ENCODE data around the gene TSPAN13.

TSPAN13 gene

DNA sequence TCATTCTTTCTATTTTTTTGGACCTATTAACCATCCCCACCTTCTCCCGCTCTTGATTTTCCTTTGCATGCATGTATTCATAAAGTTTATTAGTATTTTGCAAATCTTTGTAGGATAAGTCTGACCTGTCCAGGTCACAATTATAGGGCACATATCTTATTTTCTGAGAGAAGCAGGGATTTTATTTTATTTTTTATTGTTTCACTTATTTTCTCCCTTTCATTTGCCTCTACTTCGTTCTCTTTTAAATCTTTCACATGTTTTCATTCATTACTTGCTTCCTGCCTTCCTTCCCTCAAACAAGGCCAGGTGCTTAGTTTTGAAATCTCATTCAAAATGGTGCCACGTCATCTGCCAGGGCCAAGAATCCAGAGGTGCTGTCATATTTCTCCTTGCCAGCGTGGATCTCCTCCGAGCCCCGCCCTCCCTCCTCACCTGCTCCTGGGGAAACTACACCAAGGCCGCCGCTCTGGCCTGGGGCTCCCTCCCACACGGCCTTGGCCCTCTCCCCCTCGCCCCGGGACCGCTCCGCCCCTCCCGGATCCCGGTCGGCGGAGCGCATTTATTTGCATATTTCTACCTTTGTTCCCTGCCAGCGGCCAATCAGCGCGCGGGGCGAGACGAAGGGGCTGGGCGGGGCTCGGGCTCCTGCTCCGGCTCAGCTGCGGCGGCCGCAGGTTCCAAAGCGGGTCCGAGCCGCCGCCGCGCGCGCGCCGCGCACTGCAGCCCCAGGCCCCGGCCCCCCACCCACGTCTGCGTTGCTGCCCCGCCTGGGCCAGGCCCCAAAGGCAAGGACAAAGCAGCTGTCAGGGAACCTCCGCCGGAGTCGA lies at the start of gene TSPAN13:
Gene TSPAN13 (plus strand): TSS at position 654 of the 830 bp plus-strand sequence. CDS start 213 bp downstream, outside the sequence.
- peak; percentile 94 for DNase-seq

DNA sequence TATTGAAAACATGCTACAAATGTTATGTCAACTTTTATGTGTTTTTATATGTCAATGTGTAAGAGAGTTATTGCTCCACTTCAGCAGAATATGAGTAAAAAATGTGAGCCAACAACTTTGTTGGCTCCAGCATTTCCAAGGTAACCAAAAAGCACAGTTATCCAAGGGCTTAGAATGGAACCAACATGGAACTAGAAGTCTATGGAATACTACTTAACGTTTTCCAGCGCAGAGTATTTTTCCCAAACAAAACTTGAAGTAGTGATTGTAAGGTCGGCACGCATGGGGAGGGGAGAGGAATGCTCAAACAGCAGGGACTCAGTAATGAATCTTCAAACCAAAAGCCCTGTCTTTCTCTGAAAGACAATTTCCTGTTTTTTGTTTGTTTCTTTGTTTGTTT lies 45.0 kb upstream of the TSPAN13 start:
- no peak for DNase-seq

DNA sequence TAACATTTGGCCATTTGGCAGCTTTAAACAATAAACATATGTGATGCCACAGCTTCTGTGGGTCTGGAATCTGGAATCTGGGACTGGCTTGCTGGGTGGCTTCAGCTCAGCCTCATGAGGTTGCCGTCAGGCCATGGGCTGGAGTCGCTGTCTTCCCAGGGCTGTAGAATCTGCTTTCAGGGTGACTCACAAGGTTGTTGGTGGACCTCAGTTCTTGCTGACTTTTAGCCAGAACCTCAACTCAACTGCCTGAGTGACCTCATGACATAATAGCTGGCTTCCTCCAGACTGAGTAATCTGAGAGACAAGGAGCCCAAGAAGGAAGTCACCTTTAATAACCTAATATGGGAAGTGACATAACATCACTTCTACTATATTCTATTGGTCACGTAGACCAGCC lies 44.6 kb upstream of the TSPAN13 start:
- no peak for DNase-seq

- no peak for DNase-seq
Measured at GRCh38 chr7:16710651-16711050, 42.9 kb upstream of the TSPAN13 start.

DNA sequence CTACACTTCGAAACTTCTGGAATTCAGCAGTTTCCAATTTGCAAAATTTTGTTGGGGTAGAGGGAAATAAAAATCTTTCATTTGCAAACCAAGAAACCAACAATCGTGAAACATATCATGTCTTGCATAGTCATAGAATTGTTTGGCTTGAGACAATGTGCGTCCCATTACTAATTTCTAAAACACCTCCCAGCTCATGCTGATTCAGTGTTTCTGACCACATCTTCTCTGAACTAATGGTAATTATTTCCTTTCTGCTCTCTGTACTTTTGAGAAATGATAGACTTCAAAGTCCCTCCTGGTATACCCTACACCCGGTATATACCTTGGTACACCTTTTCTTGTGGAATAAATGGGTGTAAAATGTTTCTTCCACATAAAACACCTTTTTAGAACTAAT lies 41.8 kb upstream of the TSPAN13 start:
- DNase-seq = no peak

- no peak for DNase-seq
Measured at GRCh38 chr7:16712916-16713315, 40.6 kb upstream of the TSPAN13 start.

- DNase-seq = no peak
Measured at GRCh38 chr7:16715928-16716327, 37.6 kb upstream of the TSPAN13 start.

DNA sequence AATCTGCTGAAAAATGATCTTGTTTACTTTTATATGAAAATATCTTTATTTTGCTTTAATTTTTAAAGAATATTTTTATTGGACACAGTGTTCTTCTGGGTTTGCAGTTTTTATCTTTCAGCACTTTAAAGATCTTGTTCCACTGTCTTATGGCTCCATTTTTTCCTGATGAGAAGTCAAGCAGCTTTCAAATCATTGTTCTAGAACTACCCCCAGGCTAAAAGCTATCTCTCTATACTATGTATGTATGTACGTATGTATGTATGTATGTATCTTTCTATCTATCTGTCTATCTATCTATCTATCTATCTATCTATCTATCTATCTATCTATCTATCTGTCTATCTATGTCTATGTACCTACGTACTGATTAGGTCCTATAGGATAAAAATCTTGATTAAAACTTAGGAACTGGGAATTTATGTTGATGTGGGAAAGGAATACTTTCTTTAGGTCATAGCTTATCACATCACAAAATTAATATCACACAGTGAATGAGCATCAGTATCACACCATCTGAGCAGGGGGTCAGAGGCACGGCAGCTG lies 35.4 kb upstream of the TSPAN13 start:
- no peak for DNase-seq

DNA sequence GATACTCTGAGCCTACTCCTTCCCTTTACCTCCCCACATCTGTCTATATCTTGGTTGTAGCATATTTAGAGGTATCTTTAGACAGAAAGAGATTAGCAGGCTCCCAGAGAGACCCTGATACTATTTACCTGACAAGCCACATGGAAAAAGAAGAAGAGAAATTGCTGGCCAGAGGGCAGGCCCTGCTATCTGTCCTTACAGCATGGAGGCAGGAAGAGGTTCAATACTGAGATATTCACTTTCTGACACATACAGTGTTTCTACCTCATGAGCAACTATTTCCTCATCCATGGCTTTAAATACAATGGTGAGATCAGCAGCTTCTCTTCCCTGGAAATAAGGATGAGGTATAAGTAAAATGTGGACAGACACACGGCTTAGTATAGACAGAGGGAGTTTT lies 33.9 kb upstream of the TSPAN13 start:
- DNase-seq = no peak

- DNase-seq = no peak
Measured at GRCh38 chr7:16721541-16721940, 32.0 kb upstream of the TSPAN13 start.

DNA sequence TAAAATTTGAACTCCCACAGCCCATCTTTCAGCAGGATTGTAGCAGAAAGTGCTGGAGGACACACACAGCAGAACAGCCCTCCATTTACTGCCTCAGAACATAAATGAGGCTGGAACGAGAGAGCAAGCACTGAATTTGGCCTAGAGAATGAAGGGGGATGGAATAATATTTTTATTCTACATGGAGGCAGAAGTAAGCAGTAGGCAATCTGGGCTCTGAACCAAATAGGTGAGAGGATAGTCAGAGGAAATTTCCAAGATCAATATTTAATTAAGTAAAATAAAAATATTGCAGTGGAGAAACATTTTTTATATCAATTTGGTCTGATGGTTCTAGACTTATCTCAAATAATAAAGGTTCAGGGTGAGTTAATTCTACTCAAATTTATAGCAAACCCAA lies 29.2 kb upstream of the TSPAN13 start:
- no peak for DNase-seq

DNA sequence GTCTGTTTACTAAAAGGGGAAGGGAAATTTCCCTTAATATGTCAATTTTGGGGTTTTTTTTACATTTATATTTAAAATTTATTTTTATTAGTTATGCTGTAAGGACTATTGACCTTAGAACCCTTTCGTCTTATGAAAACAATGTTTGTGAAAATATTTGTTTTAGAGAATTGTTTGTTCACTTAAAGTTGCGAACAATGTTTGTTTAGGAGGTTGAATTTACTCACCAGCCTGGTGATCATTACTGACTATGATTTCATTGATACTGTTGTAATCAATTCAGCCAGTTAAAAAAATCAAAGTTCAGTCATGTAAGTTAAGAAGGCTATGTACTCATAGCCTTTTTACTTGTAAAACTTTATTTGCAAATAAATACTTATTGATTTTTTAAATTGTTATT lies 27.4 kb upstream of the TSPAN13 start:
- DNase-seq = no peak

DNA sequence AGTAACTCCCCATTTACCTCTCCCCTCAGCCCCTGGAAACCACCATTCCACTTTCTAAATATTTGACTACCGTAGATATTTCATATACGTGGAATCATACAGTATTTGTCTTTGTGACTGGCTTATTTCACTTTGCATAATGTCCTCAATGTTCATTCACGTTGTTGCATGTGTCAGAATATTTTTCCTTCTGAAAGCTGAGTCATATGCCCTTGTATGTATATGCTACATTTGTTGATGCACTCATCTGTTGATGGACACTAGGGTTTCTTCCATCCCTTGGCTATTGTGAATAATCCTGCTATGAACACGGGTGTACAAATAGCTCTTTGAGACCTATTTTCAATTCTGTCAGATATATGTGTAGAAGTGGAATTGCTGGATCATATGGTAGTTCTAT lies 25.8 kb upstream of the TSPAN13 start:
- no peak for DNase-seq

- no peak for DNase-seq
Measured at GRCh38 chr7:16728811-16729210, 24.7 kb upstream of the TSPAN13 start.

DNA sequence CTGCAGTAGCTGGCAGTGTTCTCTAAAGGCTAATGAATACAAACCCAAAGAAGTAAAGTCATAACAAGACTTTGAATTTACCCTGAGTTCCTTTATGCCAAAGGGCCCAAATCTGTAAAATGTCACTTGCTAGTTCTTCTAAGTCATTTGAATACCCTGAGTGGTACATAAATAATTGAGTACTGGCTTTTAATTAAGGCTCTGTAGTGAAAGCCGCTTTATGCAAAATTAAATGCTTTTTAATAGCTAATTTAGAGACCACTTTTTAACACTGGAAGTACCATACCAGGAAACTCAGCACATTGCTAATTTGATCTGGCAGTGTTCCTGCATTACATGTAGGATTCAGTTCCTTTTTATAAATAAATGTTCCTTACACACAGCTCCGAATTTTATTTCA lies 24.0 kb upstream of the TSPAN13 start:
- DNase-seq = no peak

- DNase-seq = no peak
Measured at GRCh38 chr7:16730937-16731336, 22.6 kb upstream of the TSPAN13 start.

DNA sequence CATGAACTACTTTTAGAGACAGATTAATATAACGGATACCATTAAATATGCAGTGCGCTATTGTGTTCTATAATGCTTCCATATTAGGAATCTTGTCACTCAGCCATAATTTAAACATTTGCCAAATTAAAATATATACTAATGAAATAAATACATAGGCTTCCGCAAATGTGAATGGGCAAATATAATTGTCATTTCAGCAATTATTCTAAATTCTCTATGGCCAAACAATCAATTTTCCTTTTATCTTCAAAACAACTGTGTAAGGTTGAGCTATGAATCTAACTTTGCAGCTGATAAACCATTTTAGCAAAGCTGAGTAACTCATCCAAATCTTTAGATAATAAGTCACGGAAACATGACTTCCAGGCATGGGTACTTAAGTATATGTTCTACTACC lies 20.7 kb upstream of the TSPAN13 start:
- no peak for DNase-seq

- no peak for DNase-seq
Measured at GRCh38 chr7:16734148-16734726, 19.3 kb upstream of the TSPAN13 start.

DNA sequence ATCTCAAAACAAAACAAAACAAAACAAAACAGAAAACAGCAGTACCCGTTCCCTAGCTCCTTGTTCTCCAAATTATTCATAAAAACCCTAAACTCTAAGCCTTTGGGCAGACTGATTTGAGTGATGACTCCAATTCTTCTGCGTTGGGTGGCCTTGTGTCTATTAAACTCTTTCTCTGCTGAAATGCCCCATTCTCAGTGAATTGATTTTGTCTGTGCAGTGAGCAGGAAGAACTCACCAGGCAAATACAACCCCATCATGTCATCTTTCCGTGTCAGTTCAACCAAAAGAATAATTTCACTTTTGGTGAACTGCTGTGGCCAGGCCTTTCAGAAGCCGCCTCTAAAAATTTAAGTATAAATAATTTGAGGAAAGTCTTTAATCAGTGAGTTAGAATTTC lies 18.5 kb upstream of the TSPAN13 start:
- no peak for DNase-seq

GRCh38 chr7:16738011-16738688 lies 15.4 kb upstream of the TSPAN13 start:
- no peak for DNase-seq

DNA sequence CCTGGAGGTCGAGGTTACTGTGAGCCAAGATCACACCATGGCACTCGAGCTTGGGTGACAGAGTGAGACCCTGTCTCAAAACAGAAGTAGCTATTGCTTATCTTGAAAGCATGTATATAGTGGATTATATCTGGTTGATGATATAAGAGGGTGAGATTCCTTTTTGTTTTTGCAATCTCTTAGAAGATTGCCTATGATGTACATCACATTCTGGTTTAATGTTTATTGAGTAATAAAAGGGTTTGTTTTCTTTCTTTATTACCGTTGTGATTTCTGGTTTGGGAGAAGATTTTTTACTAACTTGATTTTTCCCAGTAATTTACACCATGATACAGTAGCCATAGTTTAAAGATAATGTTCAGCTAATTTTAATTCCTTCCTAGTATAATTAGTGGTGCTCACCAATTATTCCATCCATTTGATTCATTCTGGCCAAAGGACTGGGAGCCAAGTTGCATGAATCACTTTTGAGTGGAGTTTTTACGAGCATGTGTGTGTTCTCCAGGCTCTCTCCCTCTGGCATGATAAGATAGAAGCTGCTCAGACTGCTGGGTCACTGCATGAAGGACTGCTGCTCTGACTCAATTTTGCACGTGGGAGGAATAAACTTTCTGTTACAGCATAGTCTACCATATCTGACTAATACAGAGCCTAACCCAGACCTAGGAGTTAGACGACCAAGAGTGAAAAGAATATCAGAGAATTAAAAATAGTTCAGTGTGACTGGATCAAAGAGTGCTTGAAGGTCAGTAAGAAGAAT lies 13.5 kb upstream of the TSPAN13 start:
- DNase-seq = no peak

DNA sequence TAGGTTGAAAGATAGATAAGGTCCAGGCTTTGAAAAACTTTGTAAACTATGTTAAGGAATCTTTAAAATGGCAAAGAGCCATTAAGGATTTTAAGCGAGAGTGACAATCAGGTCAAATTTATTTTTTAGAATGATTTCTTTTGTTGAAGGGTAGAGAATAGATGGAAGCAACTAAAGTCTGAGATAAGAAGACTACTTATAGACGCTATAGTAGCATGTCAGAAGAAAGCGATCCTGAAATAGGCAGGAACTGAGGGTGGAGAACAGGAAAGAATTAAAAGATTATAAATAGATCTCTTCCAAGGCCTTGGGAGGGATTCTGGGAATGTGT lies 13.0 kb upstream of the TSPAN13 start:
- no peak for DNase-seq

DNA sequence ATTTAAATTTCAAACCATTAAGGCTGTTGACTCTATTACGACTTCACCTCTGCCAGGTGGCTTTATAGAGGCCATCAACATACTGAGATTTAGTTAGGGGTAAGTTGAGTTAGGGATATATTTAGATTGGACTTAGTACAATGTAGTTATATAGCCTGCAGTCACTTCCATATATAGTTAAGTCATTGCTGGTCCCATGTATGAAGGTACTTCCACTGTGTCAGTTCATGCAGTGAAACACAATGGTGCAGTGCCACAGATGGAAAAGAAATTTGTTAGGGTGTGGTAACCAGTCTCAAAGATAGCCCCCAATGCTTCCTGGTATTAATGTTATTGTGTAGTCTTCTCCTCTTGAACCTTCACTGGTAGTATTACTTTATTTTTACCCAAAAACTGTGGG lies 12.6 kb upstream of the TSPAN13 start:
- no peak for DNase-seq
